Activated naive CD4-positive, alpha-beta T cell treated with anti-CD3 and anti-CD28 coated beads, Interleukin-2, amount 50 U/mL, for 24 hours (primary cell): ENCODE results near the gene USP17L22.
"Not testable (repeated sequence)": the region's sequence is repeated elsewhere in the genome, so short reads cannot be mapped to it uniquely, and the experiment has no call there.

Source experiments
- H3K27ac Mint-ChIP-seq: one replicate; pipeline ENCODE4 v1.8.0; 2021; ENCODE audit warnings: mild to moderate bottlenecking, mixed read lengths
- H3K27me3 Mint-ChIP-seq: one replicate; pipeline ENCODE4 v1.8.0; 2021; ENCODE audit warnings: mixed read lengths
- H3K36me3 Mint-ChIP-seq: one replicate; pipeline ENCODE4 v1.8.0; 2021; ENCODE audit warnings: mixed read lengths
- H3K4me1 Mint-ChIP-seq: one replicate; pipeline ENCODE4 v1.8.0; 2021; ENCODE audit warnings: mixed read lengths
- H3K4me3 Mint-ChIP-seq: one replicate; pipeline ENCODE4 v1.8.0; 2021; ENCODE audit warnings: mild to moderate bottlenecking, mixed read lengths
- H3K9me3 Mint-ChIP-seq: one replicate; pipeline ENCODE4 v1.8.0; 2021; ENCODE audit warnings: mixed read lengths

Gene USP17L22, protein sequence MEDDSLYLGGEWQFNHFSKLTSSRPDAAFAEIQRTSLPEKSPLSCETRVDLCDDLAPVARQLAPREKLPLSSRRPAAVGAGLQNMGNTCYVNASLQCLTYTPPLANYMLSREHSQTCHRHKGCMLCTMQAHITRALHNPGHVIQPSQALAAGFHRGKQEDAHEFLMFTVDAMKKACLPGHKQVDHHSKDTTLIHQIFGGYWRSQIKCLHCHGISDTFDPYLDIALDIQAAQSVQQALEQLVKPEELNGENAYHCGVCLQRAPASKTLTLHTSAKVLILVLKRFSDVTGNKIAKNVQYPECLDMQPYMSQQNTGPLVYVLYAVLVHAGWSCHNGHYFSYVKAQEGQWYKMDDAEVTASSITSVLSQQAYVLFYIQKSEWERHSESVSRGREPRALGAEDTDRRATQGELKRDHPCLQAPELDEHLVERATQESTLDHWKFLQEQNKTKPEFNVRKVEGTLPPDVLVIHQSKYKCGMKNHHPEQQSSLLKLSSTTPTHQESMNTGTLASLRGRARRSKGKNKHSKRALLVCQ

DNA sequence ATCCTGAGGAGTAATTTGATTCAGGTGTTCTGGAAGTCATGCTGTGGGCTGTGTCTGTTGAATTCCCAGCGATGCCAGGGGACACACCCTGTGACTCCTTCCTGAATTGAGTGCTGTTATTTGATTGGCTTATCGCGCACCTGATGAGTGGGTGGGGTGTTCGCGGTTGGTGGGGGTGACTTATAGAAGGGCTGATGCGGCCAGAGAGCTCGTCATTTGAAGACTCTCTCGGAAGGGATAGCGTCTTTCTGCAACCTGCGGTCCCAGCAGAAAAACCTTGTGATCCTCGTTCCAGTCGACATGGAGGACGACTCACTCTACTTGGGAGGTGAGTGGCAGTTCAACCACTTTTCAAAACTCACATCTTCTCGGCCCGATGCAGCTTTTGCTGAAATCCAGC is at the start of gene USP17L22:
TSS of gene USP17L22 (plus strand) at position 301 of the 400 bp plus-strand sequence. CDS start at position 301, 0 bp downstream.
- H3K9me3 Mint-ChIP-seq, H3K4me1 Mint-ChIP-seq, H3K36me3 Mint-ChIP-seq, H3K4me3 Mint-ChIP-seq, H3K27ac Mint-ChIP-seq, H3K27me3 Mint-ChIP-seq: not testable (repeated sequence)

DNA sequence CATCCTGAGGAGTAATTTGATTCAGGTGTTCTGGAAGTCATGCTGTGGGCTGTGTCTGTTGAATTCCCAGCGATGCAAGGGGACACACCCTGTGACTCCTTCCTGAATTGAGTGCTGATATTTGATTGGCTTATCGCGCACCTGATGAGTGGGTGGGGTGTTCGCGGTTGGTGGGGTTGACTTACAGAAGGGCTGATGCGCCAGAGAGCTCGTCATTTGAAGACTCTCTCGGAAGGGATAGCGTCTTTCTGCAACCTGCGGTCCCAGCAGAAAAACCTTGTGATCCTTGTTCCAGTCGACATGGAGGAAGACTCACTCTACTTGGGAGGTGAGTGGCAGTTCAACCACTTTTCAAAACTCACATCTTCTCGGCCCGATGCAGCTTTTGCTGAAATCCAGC is 47.6 kb upstream of the USP17L22 start, which contains the start of gene USP17L12:
TSS of gene USP17L12 (plus strand) at position 301 of the 400 bp plus-strand sequence. CDS start at position 301, 0 bp downstream.
- not testable (repeated sequence) for H3K36me3 Mint-ChIP-seq, H3K4me1 Mint-ChIP-seq, H3K4me3 Mint-ChIP-seq, H3K9me3 Mint-ChIP-seq, H3K27me3 Mint-ChIP-seq, H3K27ac Mint-ChIP-seq

DNA sequence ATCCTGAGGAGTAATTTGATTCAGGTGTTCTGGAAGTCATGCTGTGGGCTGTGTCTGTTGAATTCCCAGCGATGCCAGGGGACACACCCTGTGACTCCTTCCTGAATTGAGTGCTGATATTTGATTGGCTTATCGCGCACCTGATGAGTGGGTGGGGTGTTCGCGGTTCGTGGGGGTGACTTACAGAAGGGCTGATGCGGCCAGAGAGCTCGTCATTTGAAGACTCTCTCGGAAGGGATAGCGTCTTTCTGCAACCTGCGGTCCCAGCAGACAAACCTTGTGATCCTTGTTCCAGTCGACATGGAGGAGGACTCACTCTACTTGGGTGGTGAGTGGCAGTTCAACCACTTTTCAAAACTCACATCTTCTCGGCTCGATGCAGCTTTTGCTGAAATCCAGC is 42.8 kb upstream of the USP17L22 start, which contains the start of gene USP17L13:
TSS of gene USP17L13 (plus strand) at position 301 of the 400 bp plus-strand sequence. CDS start at position 301, 0 bp downstream.
- H3K4me1 Mint-ChIP-seq, H3K36me3 Mint-ChIP-seq, H3K27ac Mint-ChIP-seq, H3K27me3 Mint-ChIP-seq, H3K9me3 Mint-ChIP-seq, H3K4me3 Mint-ChIP-seq: not testable (repeated sequence)

DNA sequence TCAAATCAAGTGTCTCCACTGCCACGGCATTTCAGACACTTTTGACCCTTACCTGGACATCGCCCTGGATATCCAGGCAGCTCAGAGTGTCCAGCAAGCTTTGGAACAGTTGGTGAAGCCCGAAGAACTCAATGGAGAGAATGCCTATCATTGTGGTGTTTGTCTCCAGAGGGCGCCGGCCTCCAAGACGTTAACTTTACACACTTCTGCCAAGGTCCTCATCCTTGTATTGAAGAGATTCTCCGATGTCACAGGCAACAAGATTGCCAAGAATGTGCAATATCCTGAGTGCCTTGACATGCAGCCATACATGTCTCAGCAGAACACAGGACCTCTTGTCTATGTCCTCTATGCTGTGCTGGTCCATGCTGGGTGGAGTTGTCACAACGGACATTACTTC is 37.2 kb upstream of the USP17L22 start:
- not testable (repeated sequence) for H3K36me3 Mint-ChIP-seq, H3K4me3 Mint-ChIP-seq, H3K27ac Mint-ChIP-seq, H3K27me3 Mint-ChIP-seq, H3K4me1 Mint-ChIP-seq, H3K9me3 Mint-ChIP-seq

DNA sequence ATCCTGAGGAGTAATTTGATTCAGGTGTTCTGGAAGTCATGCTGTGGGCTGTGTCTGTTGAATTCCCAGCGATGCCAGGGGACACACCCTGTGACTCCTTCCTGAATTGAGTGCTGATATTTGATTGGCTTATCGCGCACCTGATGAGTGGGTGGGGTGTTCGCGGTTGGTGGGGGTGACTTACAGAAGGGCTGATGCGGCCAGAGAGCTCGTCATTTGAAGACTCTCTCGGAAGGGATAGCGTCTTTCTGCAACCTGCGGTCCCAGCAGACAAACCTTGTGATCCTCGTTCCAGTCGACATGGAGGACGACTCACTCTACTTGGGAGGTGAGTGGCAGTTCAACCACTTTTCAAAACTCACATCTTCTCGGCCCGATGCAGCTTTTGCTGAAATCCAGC is 33.3 kb upstream of the USP17L22 start, which contains the start of gene USP17L15:
TSS of gene USP17L15 (plus strand) at position 301 of the 400 bp plus-strand sequence. CDS start at position 301, 0 bp downstream.
- H3K27me3 Mint-ChIP-seq, H3K4me3 Mint-ChIP-seq, H3K36me3 Mint-ChIP-seq, H3K4me1 Mint-ChIP-seq, H3K9me3 Mint-ChIP-seq, H3K27ac Mint-ChIP-seq: not testable (repeated sequence)

DNA sequence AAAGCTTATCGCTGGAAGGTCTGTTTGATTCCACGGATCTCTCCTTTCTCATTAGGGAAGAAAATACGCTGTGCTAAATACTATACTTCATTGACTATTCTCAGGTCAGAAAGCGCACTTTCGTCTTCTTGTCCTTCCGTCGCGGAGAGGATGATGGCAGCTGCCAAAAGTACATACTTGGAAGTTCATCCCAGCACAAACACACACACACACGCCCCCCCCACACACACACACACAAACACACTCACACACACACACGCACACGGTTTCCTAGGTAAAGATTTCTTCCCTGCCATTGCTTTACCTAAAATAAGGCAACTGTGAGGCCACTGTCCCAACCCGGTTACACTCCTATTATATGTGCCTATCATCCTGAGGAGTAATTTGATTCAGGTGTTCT is 29.0 kb upstream of the USP17L22 start:
- H3K36me3 Mint-ChIP-seq, H3K4me3 Mint-ChIP-seq, H3K27ac Mint-ChIP-seq, H3K27me3 Mint-ChIP-seq, H3K9me3 Mint-ChIP-seq, H3K4me1 Mint-ChIP-seq: not testable (repeated sequence)

DNA sequence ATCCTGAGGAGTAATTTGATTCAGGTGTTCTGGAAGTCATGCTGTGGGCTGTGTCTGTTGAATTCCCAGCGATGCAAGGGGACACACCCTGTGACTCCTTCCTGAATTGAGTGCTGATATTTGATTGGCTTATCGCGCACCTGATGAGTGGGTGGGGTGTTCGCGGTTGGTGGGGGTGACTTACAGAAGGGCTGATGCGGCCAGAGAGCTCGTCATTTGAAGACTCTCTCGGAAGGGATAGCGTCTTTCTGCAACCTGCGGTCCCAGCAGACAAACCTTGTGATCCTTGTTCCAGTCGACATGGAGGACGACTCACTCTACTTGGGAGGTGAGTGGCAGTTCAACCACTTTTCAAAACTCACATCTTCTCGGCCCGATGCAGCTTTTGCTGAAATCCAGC is 23.8 kb upstream of the USP17L22 start, which contains the start of gene USP17L17:
TSS of gene USP17L17 (plus strand) at position 301 of the 400 bp plus-strand sequence. CDS start at position 301, 0 bp downstream.
- not testable (repeated sequence) for H3K27me3 Mint-ChIP-seq, H3K4me3 Mint-ChIP-seq

DNA sequence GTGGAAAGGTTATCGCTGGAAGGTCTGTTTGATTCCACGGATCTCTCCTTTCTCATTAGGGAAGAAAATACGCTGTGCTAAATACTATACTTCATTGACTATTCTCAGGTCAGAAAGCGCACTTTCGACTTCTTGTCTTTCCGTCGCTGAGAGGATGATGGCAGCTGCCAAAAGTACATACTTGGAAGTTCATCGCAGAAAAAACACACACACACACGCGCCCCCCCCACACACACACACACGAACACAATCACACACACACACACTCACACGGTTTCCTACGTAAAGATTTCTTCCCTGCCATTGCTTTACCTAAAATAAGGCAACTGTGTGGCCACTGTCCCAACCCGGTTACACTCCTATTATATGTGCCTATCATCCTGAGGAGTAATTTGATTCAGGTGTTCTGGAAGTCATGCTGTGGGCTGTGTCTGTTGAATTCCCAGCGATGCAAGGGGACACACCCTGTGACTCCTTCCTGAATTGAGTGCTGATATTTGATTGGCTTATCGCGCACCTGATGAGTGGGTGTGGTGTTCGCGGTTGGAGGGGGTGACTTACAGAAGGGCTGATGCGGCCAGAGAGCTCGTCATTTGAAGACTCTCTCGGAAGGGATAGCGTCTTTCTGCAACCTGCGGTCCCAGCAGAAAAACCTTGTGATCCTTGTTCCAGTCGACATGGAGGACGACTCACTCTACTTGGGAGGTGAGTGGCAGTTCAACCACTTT is 19.3 kb upstream of the USP17L22 start, which contains the start of gene USP17L18:
TSS of gene USP17L18 (plus strand) at position 678 of the 728 bp plus-strand sequence. CDS start at position 678, 0 bp downstream.
- not testable (repeated sequence) for H3K27me3 Mint-ChIP-seq, H3K27ac Mint-ChIP-seq, H3K9me3 Mint-ChIP-seq, H3K4me1 Mint-ChIP-seq, H3K36me3 Mint-ChIP-seq, H3K4me3 Mint-ChIP-seq

More for the DNA sequence above, 23.8 kb upstream of the USP17L22 start, which contains the start of gene USP17L17:
- H3K9me3 Mint-ChIP-seq, H3K27ac Mint-ChIP-seq, H3K36me3 Mint-ChIP-seq, H3K4me1 Mint-ChIP-seq: not testable (repeated sequence)

DNA sequence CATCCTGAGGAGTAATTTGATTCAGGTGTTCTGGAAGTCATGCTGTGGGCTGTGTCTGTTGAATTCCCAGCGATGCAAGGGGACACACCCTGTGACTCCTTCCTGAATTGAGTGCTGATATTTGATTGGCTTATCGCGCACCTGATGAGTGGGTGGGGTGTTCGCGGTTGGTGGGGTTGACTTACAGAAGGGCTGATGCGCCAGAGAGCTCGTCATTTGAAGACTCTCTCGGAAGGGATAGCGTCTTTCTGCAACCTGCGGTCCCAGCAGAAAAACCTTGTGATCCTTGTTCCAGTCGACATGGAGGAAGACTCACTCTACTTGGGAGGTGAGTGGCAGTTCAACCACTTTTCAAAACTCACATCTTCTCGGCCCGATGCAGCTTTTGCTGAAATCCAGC is 14.3 kb upstream of the USP17L22 start, which contains the start of gene USP17L19:
TSS of gene USP17L19 (plus strand) at position 301 of the 400 bp plus-strand sequence. CDS start at position 301, 0 bp downstream.
- not testable (repeated sequence) for H3K36me3 Mint-ChIP-seq, H3K27ac Mint-ChIP-seq, H3K4me1 Mint-ChIP-seq, H3K4me3 Mint-ChIP-seq, H3K9me3 Mint-ChIP-seq, H3K27me3 Mint-ChIP-seq

DNA sequence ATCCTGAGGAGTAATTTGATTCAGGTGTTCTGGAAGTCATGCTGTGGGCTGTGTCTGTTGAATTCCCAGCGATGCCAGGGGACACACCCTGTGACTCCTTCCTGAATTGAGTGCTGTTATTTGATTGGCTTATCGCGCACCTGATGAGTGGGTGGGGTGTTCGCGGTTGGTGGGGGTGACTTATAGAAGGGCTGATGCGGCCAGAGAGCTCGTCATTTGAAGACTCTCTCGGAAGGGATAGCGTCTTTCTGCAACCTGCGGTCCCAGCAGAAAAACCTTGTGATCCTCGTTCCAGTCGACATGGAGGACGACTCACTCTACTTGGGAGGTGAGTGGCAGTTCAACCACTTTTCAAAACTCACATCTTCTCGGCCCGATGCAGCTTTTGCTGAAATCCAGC is 9.6 kb upstream of the USP17L22 start, which contains the start of gene USP17L20:
TSS of gene USP17L20 (plus strand) at position 301 of the 400 bp plus-strand sequence. CDS start at position 301, 0 bp downstream.
- not testable (repeated sequence) for H3K4me1 Mint-ChIP-seq, H3K4me3 Mint-ChIP-seq, H3K27ac Mint-ChIP-seq, H3K36me3 Mint-ChIP-seq, H3K9me3 Mint-ChIP-seq, H3K27me3 Mint-ChIP-seq

DNA sequence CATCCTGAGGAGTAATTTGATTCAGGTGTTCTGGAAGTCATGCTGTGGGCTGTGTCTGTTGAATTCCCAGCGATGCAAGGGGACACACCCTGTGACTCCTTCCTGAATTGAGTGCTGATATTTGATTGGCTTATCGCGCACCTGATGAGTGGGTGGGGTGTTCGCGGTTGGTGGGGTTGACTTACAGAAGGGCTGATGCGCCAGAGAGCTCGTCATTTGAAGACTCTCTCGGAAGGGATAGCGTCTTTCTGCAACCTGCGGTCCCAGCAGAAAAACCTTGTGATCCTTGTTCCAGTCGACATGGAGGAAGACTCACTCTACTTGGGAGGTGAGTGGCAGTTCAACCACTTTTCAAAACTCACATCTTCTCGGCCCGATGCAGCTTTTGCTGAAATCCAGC is 4.8 kb upstream of the USP17L22 start, which contains the start of gene USP17L21:
TSS of gene USP17L21 (plus strand) at position 301 of the 400 bp plus-strand sequence. CDS start at position 301, 0 bp downstream.
- H3K4me1 Mint-ChIP-seq, H3K27ac Mint-ChIP-seq, H3K27me3 Mint-ChIP-seq, H3K36me3 Mint-ChIP-seq, H3K4me3 Mint-ChIP-seq, H3K9me3 Mint-ChIP-seq: not testable (repeated sequence)

DNA sequence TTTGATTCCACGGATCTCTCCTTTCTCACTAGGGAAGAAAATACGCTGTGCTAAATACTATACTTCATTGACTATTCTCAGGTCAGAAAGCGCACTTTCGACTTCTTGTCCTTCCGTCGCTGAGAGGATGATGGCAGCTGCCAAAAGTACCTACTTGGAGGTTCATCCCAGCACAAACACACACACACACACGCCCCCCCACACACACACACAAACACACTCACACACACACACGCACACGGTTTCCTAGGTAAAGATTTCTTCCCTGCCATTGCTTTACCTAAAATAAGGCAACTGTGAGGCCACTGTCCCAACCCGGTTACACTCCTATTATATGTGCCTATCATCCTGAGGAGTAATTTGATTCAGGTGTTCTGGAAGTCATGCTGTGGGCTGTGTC is 4.3 kb downstream of the USP17L22 start:
- H3K4me3 Mint-ChIP-seq, H3K36me3 Mint-ChIP-seq, H3K9me3 Mint-ChIP-seq, H3K4me1 Mint-ChIP-seq, H3K27me3 Mint-ChIP-seq, H3K27ac Mint-ChIP-seq: not testable (repeated sequence)
